BE2C (cell line): ENCODE results near the gene GSE1.

Experiments
- DNase-seq: peaks from one replicate; pipeline ENCODE4 v3.0.0-alpha.2; 2020
- H3K27me3 ChIP-seq: fragments of 250-450 bp; sonication (Bioruptor Pico); 2 replicates; pipeline ENCODE4 v1.5.1; 2020; ENCODE audit warnings: mild to moderate bottlenecking
- H3K36me3 ChIP-seq: fragments of 250-450 bp; sonication (Bioruptor Pico); 2 replicates; pipeline ENCODE4 v1.5.1; 2020; ENCODE audit warnings: mild to moderate bottlenecking
- H3K4me1 ChIP-seq: fragments of 250-450 bp; sonication (Bioruptor Pico); 2 replicates; pipeline ENCODE4 v1.5.1; 2020
- H3K4me3 ChIP-seq: 2 replicates; pipeline ENCODE4 v1.5.1; 2011; ENCODE audit warnings: low read depth, low read length
- H3K9me3 ChIP-seq: fragments of 250-450 bp; sonication (Bioruptor Pico); 2 replicates; pipeline ENCODE4 v1.5.1; 2020
- TF ChIP-seq, protein P1 (sequence below): IDR thresholded peaks from 2 replicates; pipeline ENCODE4 v1.5.1; 2012; ENCODE audit warnings: mild to moderate bottlenecking, low read depth, low read length

The GSE1 gene

DNA sequence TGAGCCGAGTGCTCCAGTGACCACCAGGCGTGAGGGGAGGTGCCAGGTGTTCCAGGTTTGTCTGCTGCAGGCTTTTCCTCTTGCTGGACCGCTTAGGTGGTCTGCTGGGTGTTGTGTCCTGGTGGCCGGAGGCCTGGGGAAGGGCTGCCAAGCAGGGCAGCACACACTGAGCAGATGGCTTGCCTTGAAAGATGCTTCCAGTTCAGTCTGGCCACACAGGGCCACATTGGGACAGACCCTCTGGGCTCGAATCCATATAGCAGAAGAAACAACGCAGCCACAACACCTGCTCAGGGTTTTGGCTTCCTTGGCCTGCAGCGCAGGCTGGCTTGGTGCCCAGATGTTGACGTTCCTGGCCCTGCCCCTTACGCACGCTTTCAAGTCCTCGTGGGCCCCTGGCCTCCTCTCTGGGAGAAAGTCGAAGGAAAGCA lies 50.8 kb downstream of the GSE1 start:
- H3K9me3 ChIP-seq: no peaks in the 10 kb centered on the region
- H3K36me3 ChIP-seq: peaks cover 98% of the 10 kb centered on the region
- H3K27me3 ChIP-seq: no peaks in the 10 kb centered on the region
- TF ChIP-seq, protein P1, sequence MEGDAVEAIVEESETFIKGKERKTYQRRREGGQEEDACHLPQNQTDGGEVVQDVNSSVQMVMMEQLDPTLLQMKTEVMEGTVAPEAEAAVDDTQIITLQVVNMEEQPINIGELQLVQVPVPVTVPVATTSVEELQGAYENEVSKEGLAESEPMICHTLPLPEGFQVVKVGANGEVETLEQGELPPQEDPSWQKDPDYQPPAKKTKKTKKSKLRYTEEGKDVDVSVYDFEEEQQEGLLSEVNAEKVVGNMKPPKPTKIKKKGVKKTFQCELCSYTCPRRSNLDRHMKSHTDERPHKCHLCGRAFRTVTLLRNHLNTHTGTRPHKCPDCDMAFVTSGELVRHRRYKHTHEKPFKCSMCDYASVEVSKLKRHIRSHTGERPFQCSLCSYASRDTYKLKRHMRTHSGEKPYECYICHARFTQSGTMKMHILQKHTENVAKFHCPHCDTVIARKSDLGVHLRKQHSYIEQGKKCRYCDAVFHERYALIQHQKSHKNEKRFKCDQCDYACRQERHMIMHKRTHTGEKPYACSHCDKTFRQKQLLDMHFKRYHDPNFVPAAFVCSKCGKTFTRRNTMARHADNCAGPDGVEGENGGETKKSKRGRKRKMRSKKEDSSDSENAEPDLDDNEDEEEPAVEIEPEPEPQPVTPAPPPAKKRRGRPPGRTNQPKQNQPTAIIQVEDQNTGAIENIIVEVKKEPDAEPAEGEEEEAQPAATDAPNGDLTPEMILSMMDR: no peak
- H3K4me3 ChIP-seq: no peak overlapping the region
- H3K4me1 ChIP-seq: peaks cover 4% of the 10 kb centered on the region; the same call in 1 of the 2 replicates
- DNase-seq: no peak

DNA sequence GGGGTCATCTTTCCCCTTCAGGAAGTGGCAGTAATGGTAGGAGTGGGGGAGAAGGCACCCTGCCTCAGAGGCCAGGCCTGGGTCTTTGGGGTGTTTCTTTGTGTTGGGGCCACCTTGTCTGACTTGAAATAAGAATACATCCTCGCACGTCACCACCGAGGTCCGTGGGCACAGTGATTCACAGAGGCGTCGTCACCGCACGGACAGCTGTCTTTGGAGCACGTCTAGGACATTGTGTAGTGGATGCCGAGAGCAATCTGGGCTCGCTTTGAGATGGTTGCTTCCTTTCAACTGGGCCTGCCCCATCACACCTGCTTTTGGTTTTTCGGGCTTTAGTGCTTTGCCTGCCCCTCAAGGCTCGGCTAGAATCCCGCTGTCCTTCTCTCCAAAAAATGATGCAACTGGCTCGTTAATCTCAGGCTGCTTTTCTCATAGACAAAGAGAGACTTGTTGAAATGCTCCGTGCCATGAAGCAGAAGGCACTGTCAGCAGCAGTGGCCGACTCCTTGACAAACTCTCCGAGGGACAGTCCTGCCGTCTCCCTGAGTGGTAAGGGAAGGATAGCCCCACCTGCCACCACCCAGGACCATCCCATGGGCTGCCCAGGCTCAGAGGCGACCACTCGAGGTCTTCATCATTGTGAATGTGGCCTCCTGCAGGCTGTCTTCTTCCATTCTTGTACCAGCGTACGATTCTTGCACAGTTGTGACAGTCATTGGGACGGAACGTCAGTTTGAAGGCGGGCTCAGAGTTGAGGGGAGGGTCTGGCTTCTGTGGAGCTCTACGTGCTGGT lies 51.7 kb downstream of the GSE1 start:
- DNase-seq: no peak
- H3K4me3 ChIP-seq: no peak overlapping the region
- H3K9me3 ChIP-seq: no peaks in the 10 kb centered on the region
- no peaks in the 10 kb centered on the region for H3K27me3 ChIP-seq
- H3K36me3 ChIP-seq: peaks cover 98% of the 10 kb centered on the region
- TF ChIP-seq, protein P1: no peak
- peaks cover 4% of the 10 kb centered on the region; the same call in 1 of the 2 replicates for H3K4me1 ChIP-seq

DNA sequence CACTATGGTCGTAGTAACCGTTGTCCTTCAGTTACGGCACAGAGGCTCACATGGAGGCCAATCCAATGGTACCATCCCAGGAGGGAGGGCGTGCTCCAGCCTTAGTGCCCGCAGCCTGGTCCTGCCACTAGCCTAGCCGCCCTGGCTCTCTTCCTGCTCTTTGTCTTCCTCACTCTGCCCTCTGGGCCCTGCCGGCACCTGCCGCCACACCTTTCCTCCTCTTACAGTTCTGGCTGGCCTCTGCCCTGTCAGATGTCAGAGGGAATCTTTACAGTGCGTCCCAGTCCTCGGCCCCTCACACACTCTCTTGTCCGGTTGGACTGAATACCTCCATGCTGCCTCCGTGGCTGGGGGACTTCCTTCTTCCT lies 52.2 kb downstream of the GSE1 start:
- Histone ChIP-seq H3K4me3 (no peak overlapping the region), H3K36me3 (peaks cover 98% of the 10 kb centered on the region), H3K27me3 (no peaks in the 10 kb centered on the region), H3K4me1 (no peaks in the 10 kb centered on the region), H3K9me3 (no peaks in the 10 kb centered on the region)
- no peak for DNase-seq
- TF ChIP-seq, protein P1: no peak

DNA sequence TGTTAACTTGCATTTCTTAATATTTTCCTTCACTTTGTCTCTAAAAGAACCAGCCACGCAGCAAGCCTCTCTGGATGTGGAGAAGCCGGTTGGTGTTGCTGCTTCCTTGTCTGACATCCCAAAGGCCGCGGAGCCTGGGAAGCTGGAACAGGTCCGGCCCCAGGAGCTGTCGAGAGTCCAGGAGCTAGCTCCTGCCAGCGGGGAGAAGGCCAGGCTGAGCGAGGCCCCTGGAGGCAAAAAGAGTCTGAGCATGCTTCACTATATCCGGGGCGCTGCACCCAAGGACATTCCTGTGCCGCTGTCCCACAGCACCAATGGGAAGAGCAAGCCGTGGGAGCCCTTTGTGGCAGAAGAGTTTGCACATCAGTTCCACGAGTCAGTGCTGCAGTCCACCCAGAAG lies 52.8 kb downstream of the GSE1 start:
- Histone ChIP-seq H3K36me3 (peaks cover 98% of the 10 kb centered on the region), H3K9me3 (no peaks in the 10 kb centered on the region), H3K4me3 (no peak overlapping the region), H3K4me1 (no peaks in the 10 kb centered on the region), H3K27me3 (no peaks in the 10 kb centered on the region)
- TF ChIP-seq, protein P1: no peak
- DNase-seq: no peak

DNA sequence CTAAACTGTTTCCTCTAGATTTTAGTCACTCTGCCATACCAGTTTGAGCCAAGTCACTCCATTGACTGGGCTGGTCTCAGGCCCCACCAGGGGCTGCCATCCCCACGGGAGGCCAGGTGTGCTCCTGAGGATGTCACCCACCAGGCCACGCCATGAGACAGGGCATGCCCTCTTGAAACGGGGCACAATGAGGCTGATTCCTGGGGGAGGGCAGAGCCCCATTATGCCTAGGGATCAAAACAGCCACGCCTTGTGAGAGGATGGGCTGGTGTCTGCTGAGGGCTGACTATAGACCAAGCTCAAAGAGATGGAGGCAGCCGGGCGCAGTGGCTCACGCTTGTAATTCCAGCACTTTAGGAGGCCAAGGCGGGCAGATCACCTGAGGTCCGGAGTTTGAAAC lies 54.1 kb downstream of the GSE1 start:
- no peaks in the 10 kb centered on the region for H3K27me3 ChIP-seq
- TF ChIP-seq, protein P1: no peak
- no peaks in the 10 kb centered on the region for H3K9me3 ChIP-seq
- DNase-seq: no peak
- H3K36me3 ChIP-seq: peaks cover 96% of the 10 kb centered on the region
- H3K4me1 ChIP-seq: no peaks in the 10 kb centered on the region
- no peak overlapping the region for H3K4me3 ChIP-seq

DNA sequence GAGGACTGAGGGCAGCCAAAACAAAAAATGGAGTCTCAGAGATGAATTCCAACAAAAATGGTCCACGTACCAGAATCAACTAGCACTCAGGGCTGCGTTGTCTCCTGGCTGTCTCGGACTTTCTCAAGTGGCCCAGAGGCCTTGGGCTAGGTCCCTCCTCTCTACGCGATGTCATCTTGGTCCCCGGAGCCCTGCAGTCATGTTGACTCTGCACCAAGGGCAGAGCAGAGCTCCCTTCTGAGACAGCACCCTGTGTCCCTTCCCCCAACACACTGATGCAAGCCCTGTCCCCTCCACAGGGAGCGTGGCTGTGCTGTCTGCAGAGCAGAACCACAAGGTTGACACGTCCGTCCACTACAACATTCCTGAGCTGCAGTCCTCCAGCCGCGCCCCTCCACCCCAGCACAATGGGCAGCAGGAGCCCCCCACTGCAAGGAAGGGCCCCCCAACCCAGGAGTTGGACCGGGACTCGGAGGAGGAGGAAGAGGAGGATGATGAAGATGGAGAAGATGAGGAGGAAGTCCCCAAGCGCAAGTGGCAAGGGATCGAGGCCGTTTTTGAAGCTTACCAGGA lies 54.8 kb downstream of the GSE1 start:
- Histone ChIP-seq H3K36me3 (peaks cover 96% of the 10 kb centered on the region), H3K4me3 (no peak overlapping the region), H3K9me3 (no peaks in the 10 kb centered on the region), H3K27me3 (no peaks in the 10 kb centered on the region), H3K4me1 (peaks cover 5% of the 10 kb centered on the region)
- no peak for DNase-seq
- TF ChIP-seq, protein P1: no peak
